Fibroblast of lung (primary cell): ENCODE measurements around the gene TMEM167B.

Experiments
- CTCF ChIP-seq, 2 donors: IDR thresholded peaks in 1 of 2; conservative IDR thresholded peaks in 1 of 2; 1 replicate in 1 of 2; 2 replicates in 1 of 2; pipeline ENCODE4 v1.5.1; 2011 to 2012; ENCODE audit warnings: low read length in 2 of 2, control low read depth in 1 of 2, inconsistent platforms in 1 of 2, low read depth in 1 of 2, mild to moderate bottlenecking in 1 of 2
- EZH2 ChIP-seq: IDR thresholded peaks from 2 replicates; pipeline ENCODE4 v1.5.1; 2012; ENCODE audit warnings: low read length, control low read depth, mild to moderate bottlenecking; ENCODE audit errors: missing control alignments

GRCh38 chr1:109113590-109114341, 23.2 kb downstream of the TMEM167B start, which contains the start of gene ELAPOR1:
- no peak for TF ChIP-seq CTCF (conservative IDR thresholded peaks at IDR 0.05 in 1 of 2, IDR thresholded peaks at IDR 0.05 in 1 of 2; ENCODE audit: low read depth in 1 of 2, low read length in 2 of 2)
- no peak for TF ChIP-seq EZH2
